PC-9 (cell line): ENCODE measurements around the gene RAP1GAP2. TPM values are rescaled to one million over a fixed set of nuclear protein-coding genes. Genes with fewer than 3 reads are reported as not detected.

Experiments
- BruUV-seq: library from RNA; stranded (reverse); fragments of 400-500 nt; replicated peaks from 2 replicates; lab custom pipeline; 2021; lab: Mats Ljungman, UMichigan
- CTCF ChIA-PET: fragments of 300-600 bp; sonication (Branson Sonifier 250); formaldehyde crosslinking; loops from one replicate; lab custom pipeline; 2022; ENCODE audit warnings: antibody characterized with exemption; lab: Charles Lee
- POLR2A ChIA-PET: fragments of 300-600 bp; sonication (Branson Sonifier 250); formaldehyde crosslinking; loops from one replicate; lab custom pipeline; 2022; ENCODE audit warnings: antibody characterized with exemption; ENCODE audit not compliant: unreplicated experiment; lab: Charles Lee
- DNase-seq, 2 experiments: peaks; one replicate each; pipeline versions ENCODE4 v3.0.0 to v3.0.0-alpha.2; 2015 to 2022; ENCODE audit warnings: mixed read lengths in 1 of 2
- H2AFZ ChIP-seq: fragments of 200-600 bp; sonication (generic); 2 replicates; pipeline ENCODE4 v1.8.1; 2017; ENCODE audit warnings: antibody characterized with exemption
- H3F3A ChIP-seq: fragments of 200-600 bp; sonication (generic); 2 replicates; pipeline ENCODE4 v1.8.1; 2017; ENCODE audit warnings: antibody characterized with exemption, mild to moderate bottlenecking, low read depth; ENCODE audit not compliant: insufficient read depth
- H3K27ac ChIP-seq: fragments of 200-600 bp; sonication (generic); 2 replicates; pipeline ENCODE4 v1.6.1; 2016; ENCODE audit warnings: mixed run types
- H3K27me3 ChIP-seq: fragments of 200-600 bp; sonication (generic); 2 replicates; pipeline ENCODE4 v1.6.1; 2016; ENCODE audit warnings: low read depth, mixed run types; ENCODE audit not compliant: insufficient read depth
- H3K36me3 ChIP-seq: fragments of 200-600 bp; sonication (generic); 2 replicates; pipeline ENCODE4 v1.6.1; 2016; ENCODE audit warnings: low read depth, mixed run types
- H3K4me1 ChIP-seq: fragments of 200-600 bp; sonication (generic); replicated peaks from 2 replicates; pipeline ENCODE4 v1.6.1; 2016; ENCODE audit warnings: mixed run types; ENCODE audit not compliant: insufficient read depth
- H3K4me2 ChIP-seq: fragments of 200-600 bp; sonication (generic); 2 replicates; pipeline ENCODE4 v1.6.1; 2017; ENCODE audit warnings: mixed run types
- H3K4me3 ChIP-seq: fragments of 200-600 bp; sonication (generic); 2 replicates; pipeline ENCODE4 v1.6.1; 2016; ENCODE audit warnings: mixed run types
- H3K79me2 ChIP-seq: fragments of 200-600 bp; sonication (generic); 2 replicates; pipeline ENCODE4 v1.6.1; 2017; ENCODE audit warnings: low read depth, mixed run types
- H3K9me2 ChIP-seq: fragments of 200-600 bp; sonication (generic); 2 replicates; pipeline ENCODE4 v1.8.1; 2017; ENCODE audit warnings: mild to moderate bottlenecking; ENCODE audit not compliant: insufficient read depth
- H3K9me3 ChIP-seq: fragments of 200-600 bp; sonication (generic); 2 replicates; pipeline ENCODE4 v1.8.1; 2016; ENCODE audit warnings: low read depth; ENCODE audit not compliant: insufficient read depth
- H4K20me1 ChIP-seq: fragments of 200-600 bp; sonication (generic); 2 replicates; pipeline ENCODE4 v1.8.1; 2017; ENCODE audit not compliant: insufficient read depth
- EZH2 ChIP-seq: fragments of 200-600 bp; sonication (generic); IDR thresholded peaks from 2 replicates; pipeline ENCODE4 v1.8.0; 2017; ENCODE audit warnings: antibody characterized with exemption, low read depth
- intact Hi-C: fragments of 100-400 bp; cut with micrococcal nuclease; formaldehyde crosslinking; loops from one replicate; pipeline ENCODE4 v1.10.0; 2022; ENCODE audit not compliant: unreplicated experiment
- total RNA-seq: library from RNA; stranded (reverse); gene quantifications from 2 replicates; pipeline ENCODE4 v1.2.3, GENCODE V29; 2021
- TF ChIP-seq, protein P1 (sequence below): fragments of 200-600 bp; sonication (generic); conservative IDR thresholded peaks from 2 replicates; pipeline ENCODE4 v1.6.1; 2017; ENCODE audit warnings: mixed run types, antibody characterized with exemption, mild to moderate bottlenecking, moderate library complexity

The RAP1GAP2 gene
- total RNA-seq, 1 experiment from 2014 or later = 10.1 TPM

DNA sequence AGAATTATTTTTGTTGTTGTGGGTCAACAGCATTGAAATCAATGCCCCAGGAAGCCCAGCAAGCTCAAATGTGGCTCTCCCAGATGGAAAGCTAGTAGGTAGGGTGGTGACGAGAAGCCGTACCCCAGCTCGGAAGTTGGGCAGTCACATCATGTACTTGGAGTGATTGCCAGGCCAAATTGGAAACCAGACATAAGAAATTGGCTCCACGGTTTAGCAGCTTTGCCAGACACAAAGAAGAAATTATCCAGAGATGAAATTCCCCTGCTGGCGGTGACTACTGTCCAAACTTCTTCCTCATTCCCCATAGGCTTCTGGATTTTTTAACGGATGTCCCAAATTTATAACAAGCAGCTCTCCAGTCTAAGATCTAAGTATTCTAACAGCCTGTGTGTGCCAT lies 171.3 kb downstream of the RAP1GAP2 start:
- no peaks in the 10 kb centered on the region for H3K9me2 ChIP-seq
- no peak overlapping the region for H2AFZ ChIP-seq
- ChIA-PET POLR2A (no interaction called here), CTCF (no interaction called here)
- intact Hi-C loops = no loop called here
- no peak overlapping the region for H3K4me2 ChIP-seq
- no peaks in the 10 kb centered on the region for H3K79me2 ChIP-seq
- H4K20me1 ChIP-seq = no peaks in the 10 kb centered on the region
- H3K9me3 ChIP-seq = no peaks in the 10 kb centered on the region
- no peaks in the 10 kb centered on the region for H3K36me3 ChIP-seq
- no peak overlapping the region for H3K27ac ChIP-seq
- peaks cover 31% of the 10 kb centered on the region for H3F3A ChIP-seq
- H3K27me3 ChIP-seq = no peaks in the 10 kb centered on the region
- no TSS peak for BruUV-seq
- H3K4me3 ChIP-seq = no peak overlapping the region
- TF ChIP-seq, protein P1, sequence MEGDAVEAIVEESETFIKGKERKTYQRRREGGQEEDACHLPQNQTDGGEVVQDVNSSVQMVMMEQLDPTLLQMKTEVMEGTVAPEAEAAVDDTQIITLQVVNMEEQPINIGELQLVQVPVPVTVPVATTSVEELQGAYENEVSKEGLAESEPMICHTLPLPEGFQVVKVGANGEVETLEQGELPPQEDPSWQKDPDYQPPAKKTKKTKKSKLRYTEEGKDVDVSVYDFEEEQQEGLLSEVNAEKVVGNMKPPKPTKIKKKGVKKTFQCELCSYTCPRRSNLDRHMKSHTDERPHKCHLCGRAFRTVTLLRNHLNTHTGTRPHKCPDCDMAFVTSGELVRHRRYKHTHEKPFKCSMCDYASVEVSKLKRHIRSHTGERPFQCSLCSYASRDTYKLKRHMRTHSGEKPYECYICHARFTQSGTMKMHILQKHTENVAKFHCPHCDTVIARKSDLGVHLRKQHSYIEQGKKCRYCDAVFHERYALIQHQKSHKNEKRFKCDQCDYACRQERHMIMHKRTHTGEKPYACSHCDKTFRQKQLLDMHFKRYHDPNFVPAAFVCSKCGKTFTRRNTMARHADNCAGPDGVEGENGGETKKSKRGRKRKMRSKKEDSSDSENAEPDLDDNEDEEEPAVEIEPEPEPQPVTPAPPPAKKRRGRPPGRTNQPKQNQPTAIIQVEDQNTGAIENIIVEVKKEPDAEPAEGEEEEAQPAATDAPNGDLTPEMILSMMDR = no peak
- no peak for TF ChIP-seq EZH2
- peaks cover 25% of the 10 kb centered on the region for H3K4me1 ChIP-seq
- no peak for DNase-seq

DNA sequence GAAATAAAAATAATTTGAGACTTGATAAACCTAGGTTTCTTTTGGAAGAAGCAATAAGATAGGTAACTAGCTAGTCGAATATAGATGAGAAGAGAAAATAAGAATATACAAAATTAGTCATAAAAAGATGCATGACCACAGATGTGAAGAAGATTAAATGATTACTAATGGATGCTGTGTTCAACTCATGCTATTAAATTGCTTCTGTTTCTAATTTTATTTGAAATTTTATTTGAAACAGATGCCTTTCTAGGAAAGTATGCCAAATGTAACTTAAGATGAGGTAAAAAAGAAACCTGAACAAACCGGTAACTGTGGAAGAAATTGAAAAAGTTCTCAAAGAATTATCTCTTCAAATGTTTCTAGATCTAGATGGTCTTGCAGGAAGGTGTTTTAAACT lies 175.6 kb downstream of the RAP1GAP2 start:
- H3F3A ChIP-seq = peaks cover 8% of the 10 kb centered on the region; the same call in 1 of the 2 replicates
- no peak overlapping the region for H2AFZ ChIP-seq
- H3K4me2 ChIP-seq = no peak overlapping the region
- H3K4me1 ChIP-seq = peaks cover 7% of the 10 kb centered on the region
- H3K79me2 ChIP-seq = peaks cover 11% of the 10 kb centered on the region
- no peak overlapping the region for H3K27ac ChIP-seq
- intact Hi-C loops = no loop called here
- no peaks in the 10 kb centered on the region for H3K27me3 ChIP-seq
- BruUV-seq = no TSS peak
- no peaks in the 10 kb centered on the region for H3K9me2 ChIP-seq
- no peaks in the 10 kb centered on the region for H3K9me3 ChIP-seq
- no peak for TF ChIP-seq EZH2
- TF ChIP-seq, protein P1 = no peak
- ChIA-PET POLR2A (interaction anchor here (0.6 kb wide), 2 partner anchors 9 to 43 kb away, joined by 3 to 6 read pairs; no protein-coding TSS in a partner anchor), CTCF (interaction anchor here (0.6 kb wide), 1 partner anchor 118 kb away, joined by 4 read pairs; no protein-coding TSS in a partner anchor)
- no peaks in the 10 kb centered on the region for H4K20me1 ChIP-seq
- H3K4me3 ChIP-seq = no peak overlapping the region
- no peak for DNase-seq
- H3K36me3 ChIP-seq = no peaks in the 10 kb centered on the region

DNA sequence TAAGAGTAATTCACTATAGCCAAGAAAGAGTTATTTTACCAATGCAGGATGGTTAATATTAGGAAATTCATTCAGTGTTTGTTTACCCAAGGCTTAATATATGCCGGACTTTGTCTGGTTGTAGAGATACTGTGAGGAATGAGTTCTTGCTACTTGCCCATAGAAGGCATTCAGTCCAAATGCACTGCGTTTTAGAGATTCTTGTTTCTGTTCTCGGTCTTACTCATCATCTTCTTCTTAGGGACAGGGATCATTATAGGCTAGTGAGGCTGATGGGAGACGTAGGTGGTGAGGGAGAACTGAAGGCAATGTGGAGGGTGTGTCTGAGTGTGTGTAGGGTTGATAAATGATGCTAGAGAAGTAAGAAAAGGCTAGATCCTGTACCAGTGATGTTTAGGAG lies 176.5 kb downstream of the RAP1GAP2 start:
- Histone ChIP-seq H3K4me2 (no peak overlapping the region), H3K9me2 (no peaks in the 10 kb centered on the region), H3K4me1 (peaks cover 6% of the 10 kb centered on the region), H3K27me3 (no peaks in the 10 kb centered on the region), H3K9me3 (no peaks in the 10 kb centered on the region), H2AFZ (no peak overlapping the region), H3F3A (peaks cover 9% of the 10 kb centered on the region; the same call in 1 of the 2 replicates), H3K36me3 (no peaks in the 10 kb centered on the region), H3K4me3 (no peak overlapping the region), H4K20me1 (no peaks in the 10 kb centered on the region), H3K27ac (no peak overlapping the region), H3K79me2 (peaks cover 12% of the 10 kb centered on the region)
- POLR2A ChIA-PET = no interaction called here
- CTCF ChIA-PET = no interaction called here
- DNase-seq = no peak
- TF ChIP-seq, protein P1 = no peak
- TF ChIP-seq EZH2 = no peak
- intact Hi-C loops = no loop called here
- BruUV-seq = no TSS peak
